22Rv1 (cell line): Measurements from ENCODE around the gene E2F1.

Experiments used
- H3K27ac ChIP-seq: fragments of 450-650 bp; 2 replicates; pipeline ENCODE4 v1.5.1; 2017
- ZFX ChIP-seq: fragments of 450-650 bp; IDR thresholded peaks from 2 replicates; pipeline ENCODE4 v1.6.1; 2017; ENCODE audit warnings: antibody characterized with exemption, borderline replicate concordance
- TF ChIP-seq, protein P1 (sequence below): fragments of 450-650 bp; IDR thresholded peaks from 2 replicates; pipeline ENCODE4 v1.5.1; 2017; ENCODE audit warnings: mild to moderate bottlenecking

E2F1 gene

DNA sequence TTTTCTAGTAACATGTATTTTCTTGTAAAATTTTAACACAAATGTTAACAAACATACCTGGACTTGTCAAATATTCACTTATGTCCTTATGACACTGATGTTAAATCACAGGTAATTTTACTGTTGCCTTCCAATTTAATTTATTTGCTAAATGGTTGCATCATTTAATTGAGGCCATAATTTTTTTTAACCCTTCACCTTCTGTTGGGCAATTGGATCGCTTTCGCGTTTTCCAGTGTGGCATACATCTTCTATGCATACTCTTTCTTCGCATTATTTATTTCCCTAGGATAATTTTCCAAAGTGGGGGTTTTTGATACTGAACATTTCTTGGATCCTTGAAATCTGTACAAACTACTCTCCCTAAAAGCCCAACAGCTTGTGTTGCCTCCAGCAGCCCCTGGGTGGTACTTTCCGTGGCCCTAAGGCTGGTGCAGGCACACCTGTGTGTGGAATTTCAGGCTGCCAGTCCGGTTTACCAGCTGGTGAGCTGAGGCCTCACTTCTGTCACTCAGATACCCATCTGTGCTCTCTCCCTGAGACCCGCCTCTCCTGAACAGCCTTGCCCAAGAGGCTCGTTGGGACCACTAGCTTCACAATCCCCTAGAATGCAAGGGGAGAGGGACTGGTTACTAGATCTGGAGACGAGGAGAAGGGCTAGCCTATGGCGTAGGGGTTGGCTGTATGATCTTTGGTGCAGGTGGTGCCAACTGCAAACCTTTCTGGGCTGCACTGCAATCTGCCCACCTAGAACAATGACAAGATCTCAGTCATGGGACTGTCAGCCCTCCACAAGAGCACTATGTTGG is 35.2 kb downstream of the E2F1 start:
- TF ChIP-seq, protein P1, sequence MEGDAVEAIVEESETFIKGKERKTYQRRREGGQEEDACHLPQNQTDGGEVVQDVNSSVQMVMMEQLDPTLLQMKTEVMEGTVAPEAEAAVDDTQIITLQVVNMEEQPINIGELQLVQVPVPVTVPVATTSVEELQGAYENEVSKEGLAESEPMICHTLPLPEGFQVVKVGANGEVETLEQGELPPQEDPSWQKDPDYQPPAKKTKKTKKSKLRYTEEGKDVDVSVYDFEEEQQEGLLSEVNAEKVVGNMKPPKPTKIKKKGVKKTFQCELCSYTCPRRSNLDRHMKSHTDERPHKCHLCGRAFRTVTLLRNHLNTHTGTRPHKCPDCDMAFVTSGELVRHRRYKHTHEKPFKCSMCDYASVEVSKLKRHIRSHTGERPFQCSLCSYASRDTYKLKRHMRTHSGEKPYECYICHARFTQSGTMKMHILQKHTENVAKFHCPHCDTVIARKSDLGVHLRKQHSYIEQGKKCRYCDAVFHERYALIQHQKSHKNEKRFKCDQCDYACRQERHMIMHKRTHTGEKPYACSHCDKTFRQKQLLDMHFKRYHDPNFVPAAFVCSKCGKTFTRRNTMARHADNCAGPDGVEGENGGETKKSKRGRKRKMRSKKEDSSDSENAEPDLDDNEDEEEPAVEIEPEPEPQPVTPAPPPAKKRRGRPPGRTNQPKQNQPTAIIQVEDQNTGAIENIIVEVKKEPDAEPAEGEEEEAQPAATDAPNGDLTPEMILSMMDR: no peak
- no peak for TF ChIP-seq ZFX
- H3K27ac ChIP-seq: peak overlapping the region; percentile 90

DNA sequence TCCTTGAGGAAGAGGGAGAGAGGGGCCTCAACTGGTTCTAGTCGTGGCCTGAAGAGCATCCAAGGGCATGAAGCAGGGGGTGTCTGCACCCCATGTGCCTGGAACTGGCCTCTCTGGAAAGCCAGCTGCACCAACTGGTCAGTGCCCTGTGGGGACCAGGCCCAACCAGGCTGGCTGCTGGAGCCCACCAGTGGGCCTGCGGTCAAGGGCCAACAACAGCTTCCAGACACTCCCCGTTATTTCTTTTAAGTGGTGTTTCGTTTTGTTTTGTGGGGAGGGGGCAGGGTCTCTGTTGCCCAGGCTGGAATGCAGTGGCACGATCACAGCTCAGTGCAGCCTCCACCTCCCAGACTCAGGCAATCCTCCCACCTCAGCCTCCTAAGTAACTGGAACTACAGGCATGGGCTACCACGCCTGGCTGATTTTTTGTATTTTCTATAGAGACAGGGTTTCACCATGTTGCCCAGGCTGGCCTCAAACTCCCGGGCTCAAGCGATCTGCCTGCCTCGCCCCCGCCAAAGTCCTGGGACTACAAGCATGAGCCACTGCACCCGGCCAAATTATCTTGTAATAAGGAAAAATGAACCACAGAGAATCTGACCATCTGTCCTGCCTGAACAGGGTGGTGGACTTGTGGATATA is 36.0 kb downstream of the E2F1 start:
- H3K27ac ChIP-seq: peak overlapping the region; percentile 90
- no peak for TF ChIP-seq ZFX
- TF ChIP-seq, protein P1: no peak

DNA sequence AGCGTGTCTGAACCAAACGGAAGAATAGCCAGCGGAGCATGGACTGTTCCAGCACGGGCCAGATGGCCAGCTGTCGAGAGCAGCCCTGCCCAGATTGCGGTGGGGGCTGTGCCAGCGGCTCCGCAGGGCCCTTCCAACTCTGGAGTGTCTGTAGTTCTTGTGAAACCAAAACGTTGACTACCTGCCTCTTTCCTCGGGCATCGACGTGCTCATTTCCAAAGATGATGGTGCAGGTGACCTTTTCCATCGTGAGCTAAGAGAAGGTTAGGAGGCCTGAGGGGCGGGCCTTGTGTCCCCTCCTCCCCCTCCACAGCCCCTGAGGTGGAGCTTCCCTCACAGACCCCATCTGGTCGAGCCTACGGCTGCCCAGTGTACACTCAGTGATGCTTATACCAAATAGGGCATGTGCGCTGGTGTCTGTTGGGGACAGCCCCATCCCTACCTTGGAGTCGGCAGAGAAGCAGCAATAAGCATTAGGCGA is 36.9 kb downstream of the E2F1 start:
- TF ChIP-seq, protein P1: no peak
- TF ChIP-seq ZFX: no peak
- H3K27ac ChIP-seq: peak overlapping the region; percentile 90

DNA sequence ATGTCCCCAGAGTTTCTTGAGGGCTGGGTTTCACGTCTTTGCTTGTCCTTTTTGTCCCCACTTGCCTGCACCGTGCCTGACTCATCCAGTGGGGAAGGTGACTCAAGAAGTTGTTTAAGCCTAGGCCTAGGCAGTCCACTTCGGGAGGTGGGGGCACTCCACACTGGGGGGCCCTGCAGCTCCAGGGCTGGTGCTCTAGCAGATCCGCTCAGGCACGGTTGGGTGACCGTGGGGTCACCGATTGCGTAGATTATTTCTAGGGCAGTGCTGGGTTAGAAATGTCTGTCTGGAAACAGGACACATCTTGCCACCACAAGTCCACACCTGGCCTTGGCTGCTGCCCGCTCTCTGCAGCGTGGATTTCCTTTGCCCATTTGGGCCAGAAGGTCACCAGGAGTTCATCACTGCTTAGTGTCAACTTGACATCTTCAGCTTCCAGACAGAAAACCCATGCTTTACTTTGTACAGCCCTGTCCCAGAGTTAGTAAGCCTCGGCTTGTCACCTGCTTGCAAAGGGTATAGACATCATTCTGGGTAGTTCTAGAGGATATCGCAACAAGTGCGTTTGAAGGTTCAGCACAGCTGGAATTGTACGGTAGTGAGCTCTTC is 37.7 kb downstream of the E2F1 start:
- TF ChIP-seq, protein P1: no peak
- TF ChIP-seq ZFX: no peak

DNA sequence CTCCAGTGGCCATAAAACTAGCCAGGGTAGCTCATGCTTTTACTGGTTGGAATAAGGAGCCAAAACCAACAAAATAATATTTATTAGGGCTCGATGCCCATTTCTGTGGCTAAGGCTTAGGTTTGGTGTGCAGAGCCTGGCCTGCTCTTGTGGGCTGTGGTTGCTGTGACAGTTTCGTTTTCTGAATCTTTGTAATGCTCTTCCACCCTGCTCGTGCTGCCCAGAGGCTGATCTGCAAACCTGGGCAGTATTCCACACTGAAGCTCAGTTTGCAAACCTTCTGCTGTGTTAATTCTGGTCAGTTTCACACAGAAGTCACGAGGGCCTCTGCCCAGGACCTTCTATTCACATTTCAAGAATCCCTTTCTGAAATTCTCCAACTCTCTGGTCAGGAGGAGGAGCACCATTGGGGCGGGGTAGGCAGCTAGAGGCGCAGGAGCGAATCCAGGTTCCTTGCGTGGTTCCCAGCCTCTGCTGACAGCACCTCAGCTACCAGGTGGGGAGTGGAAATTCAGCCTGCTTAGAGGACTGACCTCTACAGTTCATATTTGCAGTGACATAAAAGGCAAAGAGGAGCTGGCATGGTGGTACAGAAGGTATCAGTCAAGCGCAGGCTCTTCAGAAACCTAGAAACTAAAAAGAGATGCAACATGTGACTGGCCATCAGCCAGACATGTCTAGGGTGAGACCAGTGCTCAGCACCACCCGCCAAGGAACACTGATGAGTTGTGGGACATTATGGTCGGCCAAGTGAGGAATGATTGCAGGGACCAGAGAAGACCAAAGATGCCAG is 38.4 kb downstream of the E2F1 start:
- peak overlapping the region; percentile 90 for H3K27ac ChIP-seq
- TF ChIP-seq, protein P1: no peak
- TF ChIP-seq ZFX: no peak

More for the DNA sequence above, 37.7 kb downstream of the E2F1 start:
- peak overlapping the region; percentile 90 for H3K27ac ChIP-seq

DNA sequence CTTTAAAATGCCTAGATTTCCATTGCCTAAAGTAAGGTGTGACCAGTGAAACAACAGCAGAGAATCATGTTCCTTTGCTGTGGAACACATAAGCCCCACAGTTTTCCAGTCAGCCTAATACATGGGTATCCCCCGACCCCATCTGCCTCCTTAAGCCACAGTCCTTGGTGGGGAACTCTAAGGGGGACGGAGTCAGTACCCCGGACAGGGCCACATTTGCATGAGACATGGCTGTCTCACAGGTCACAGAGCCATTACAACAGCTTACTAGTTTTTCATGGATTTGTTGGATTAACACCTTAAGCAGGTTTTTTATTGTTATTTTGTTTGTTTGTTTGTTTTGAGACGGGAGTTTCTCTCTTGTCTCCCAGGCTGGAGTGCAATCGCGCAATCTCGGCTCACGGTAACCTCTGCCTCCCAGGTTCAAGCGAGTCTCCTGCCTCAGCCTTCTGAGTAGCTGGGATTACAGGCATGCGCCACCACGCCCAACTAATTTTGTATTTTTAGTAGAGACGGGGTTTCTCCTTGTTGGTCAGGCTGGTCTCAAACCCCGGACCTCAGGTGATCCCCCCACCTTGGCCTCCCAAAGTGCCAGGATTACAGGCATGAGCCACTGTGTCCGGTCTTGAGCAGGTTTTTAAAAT is 39.1 kb downstream of the E2F1 start:
- peak overlapping the region; percentile 90 for H3K27ac ChIP-seq

DNA sequence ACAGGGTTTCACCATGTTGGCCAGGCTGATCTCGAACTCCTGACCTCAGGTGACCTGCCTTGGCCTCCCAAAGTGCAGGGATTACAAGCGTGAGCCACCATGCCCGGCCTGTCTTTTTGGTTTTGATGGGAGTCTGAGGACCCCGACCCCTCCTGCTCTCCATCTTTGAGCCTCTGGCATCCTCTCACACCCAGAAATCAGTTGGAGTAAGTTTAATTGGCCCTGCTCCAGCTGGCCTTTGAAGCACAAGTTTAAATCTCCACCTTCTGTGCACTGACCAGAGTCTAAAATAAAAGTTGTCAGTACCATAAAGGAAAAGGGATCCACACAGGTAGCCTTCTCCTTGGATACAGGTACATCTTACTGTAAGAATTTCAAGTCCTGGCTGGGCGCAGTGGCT is 40.0 kb downstream of the E2F1 start:
- H3K27ac ChIP-seq: peak overlapping the region; percentile 90
- TF ChIP-seq ZFX: no peak
- TF ChIP-seq, protein P1: no peak
